Panc1 (cell line): ENCODE measurements around the gene CNTN4.

ENCODE experiments used
- SIN3A ChIP-seq: IDR thresholded peaks from 2 replicates; pipeline ENCODE4 v1.6.1; 2012; ENCODE audit warnings: low read depth, mild to moderate bottlenecking, low read length, moderate library complexity, borderline replicate concordance; ENCODE audit not compliant: insufficient read depth
- TF ChIP-seq, protein P1 (sequence below): fragments of 450-650 bp; IDR thresholded peaks from 2 replicates; pipeline ENCODE4 v1.5.1; 2017; ENCODE audit warnings: mild to moderate bottlenecking

DNA sequence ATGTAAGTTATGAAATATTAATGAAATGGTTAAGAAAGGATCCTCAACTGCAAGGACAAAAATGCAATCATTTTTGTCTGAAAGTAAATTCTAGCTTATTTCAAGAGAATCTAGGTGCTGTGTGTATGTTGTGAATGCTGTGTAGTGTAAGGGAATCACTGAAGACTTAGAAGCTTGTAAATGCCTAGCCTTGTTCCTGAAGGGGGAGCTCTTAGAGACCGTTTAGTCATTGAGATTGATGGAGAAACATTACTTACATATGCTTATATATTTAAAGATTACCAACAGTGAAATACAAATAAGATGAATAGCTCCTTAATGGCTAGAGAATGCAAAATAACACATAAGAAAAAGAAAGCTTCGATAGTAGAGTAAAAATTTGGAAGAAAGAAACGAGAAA is 67.9 kb downstream of the CNTN4 start:
- TF ChIP-seq, protein P1, sequence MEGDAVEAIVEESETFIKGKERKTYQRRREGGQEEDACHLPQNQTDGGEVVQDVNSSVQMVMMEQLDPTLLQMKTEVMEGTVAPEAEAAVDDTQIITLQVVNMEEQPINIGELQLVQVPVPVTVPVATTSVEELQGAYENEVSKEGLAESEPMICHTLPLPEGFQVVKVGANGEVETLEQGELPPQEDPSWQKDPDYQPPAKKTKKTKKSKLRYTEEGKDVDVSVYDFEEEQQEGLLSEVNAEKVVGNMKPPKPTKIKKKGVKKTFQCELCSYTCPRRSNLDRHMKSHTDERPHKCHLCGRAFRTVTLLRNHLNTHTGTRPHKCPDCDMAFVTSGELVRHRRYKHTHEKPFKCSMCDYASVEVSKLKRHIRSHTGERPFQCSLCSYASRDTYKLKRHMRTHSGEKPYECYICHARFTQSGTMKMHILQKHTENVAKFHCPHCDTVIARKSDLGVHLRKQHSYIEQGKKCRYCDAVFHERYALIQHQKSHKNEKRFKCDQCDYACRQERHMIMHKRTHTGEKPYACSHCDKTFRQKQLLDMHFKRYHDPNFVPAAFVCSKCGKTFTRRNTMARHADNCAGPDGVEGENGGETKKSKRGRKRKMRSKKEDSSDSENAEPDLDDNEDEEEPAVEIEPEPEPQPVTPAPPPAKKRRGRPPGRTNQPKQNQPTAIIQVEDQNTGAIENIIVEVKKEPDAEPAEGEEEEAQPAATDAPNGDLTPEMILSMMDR, result peak; percentile 8; the same call in 1 of the 2 replicates
- no peak for TF ChIP-seq SIN3A
